GM21825 (cell line): ENCODE data around the gene BEX3.

Experiments used
- ATAC-seq: cut with Tn5 transposase; IDR thresholded peaks from one replicate; pipeline ENCODE4 v1.9.1; 2021; ENCODE audit warnings: mild to moderate bottlenecking, moderate library complexity; ENCODE audit not compliant: unreplicated experiment

BEX3 gene

GRCh38 chrX:103417933-103418332 is 41.6 kb downstream of the BEX3 start:
- ATAC-seq = no peak

GRCh38 chrX:103418811-103419340 is 42.5 kb downstream of the BEX3 start:
- no peak for ATAC-seq

GRCh38 chrX:103423955-103424638 is 47.8 kb downstream of the BEX3 start:
- ATAC-seq = no peak
